Left cardiac atrium (tissue), 4 donors: Measurements from ENCODE around the gene CDK6. TPM values are rescaled to one million over a fixed set of nuclear protein-coding genes. Genes with fewer than 3 reads are reported as not detected.
"Not testable (repeated sequence)": the region's sequence is repeated elsewhere in the genome, so short reads cannot be mapped to it uniquely, and the experiment has no call there.

Source experiments
- ATAC-seq, 2 donors: fragments of 200-7000 bp; cut with Tn5 transposase; one replicate each; pipeline ENCODE4 v1.9.1; 2020; ENCODE audit warnings: mild to moderate bottlenecking in 2 of 2, moderate library complexity in 2 of 2
- DNase-seq: peaks from one replicate; pipeline ENCODE4 v3.0.0-alpha.2; 2020
- intact Hi-C, 2 donors: fragments of 100-400 bp; cut with DNase I; formaldehyde crosslinking; loops; one replicate each; pipeline versions ENCODE4 v1.14.1 to v1.15.1; 2022 to 2023
- total RNA-seq, 2 donors: library from RNA; stranded (reverse); fragmentation: NEBNext Ultra II Directional; extraction: Animal tissue kit (Norgen Biotek cat#: 25700); gene quantifications; one replicate each; pipeline ENCODE4 v1.2.1, GENCODE V29; 2021
- donor health status: DM: no; HTN: yes; CAD: no.
- donor health status: DM: no; HTN: yes; CAD: no; lungs with severe emphysema.
- donor health status: DM: yes; HTN: yes; CAD: no.
- donor health status: Dilated cardiomyopathy.

Gene CDK6
- total RNA-seq, 2 donors from 2014 or later = 12.9 to 13.9 TPM

- no peak for ATAC-seq
- intact Hi-C loops = no loop called here
- DNase-seq = no peak
These were observed 85.4 kb downstream of the CDK6 start for GRCh38 chr7:92750946-92751345.

GRCh38 chr7:92750447-92750839, 85.9 kb downstream of the CDK6 start:
- intact Hi-C loops = no loop called here
- no peak for ATAC-seq
- no peak for DNase-seq

GRCh38 chr7:92749832-92750446, 86.4 kb downstream of the CDK6 start:
- ATAC-seq (no peak), DNase-seq (no peak)
- intact Hi-C loops = no loop called here

- no peak for ATAC-seq
- intact Hi-C loops = no loop called here
- no peak for DNase-seq
These were observed 87.0 kb downstream of the CDK6 start for GRCh38 chr7:92749327-92749755.

GRCh38 chr7:92748495-92748894, 87.9 kb downstream of the CDK6 start:
- DNase-seq (no peak), ATAC-seq (no peak)
- intact Hi-C loops = no loop called here

- ATAC-seq (no peak), DNase-seq (no peak)
- intact Hi-C loops = no loop called here
These were observed 89.1 kb downstream of the CDK6 start for GRCh38 chr7:92747041-92747835.

GRCh38 chr7:92745241-92745640, 91.1 kb downstream of the CDK6 start:
- no peak for ATAC-seq
- intact Hi-C loops = no loop called here
- DNase-seq = no peak

GRCh38 chr7:92744180-92744579, 92.2 kb downstream of the CDK6 start:
- ATAC-seq, intact Hi-C loops, DNase-seq: not testable (repeated sequence)

- intact Hi-C loops = no loop called here
- no peak for ATAC-seq
- DNase-seq = no peak
These were observed 94.2 kb downstream of the CDK6 start for GRCh38 chr7:92742186-92742585.

GRCh38 chr7:92740700-92741126, 95.7 kb downstream of the CDK6 start:
- intact Hi-C loops = no loop called here
- ATAC-seq (peak in 1 of 2 donors; percentile 38), DNase-seq (no peak)

- DNase-seq (no peak), ATAC-seq (no peak)
- intact Hi-C loops = no loop called here
These were observed 96.2 kb downstream of the CDK6 start for GRCh38 chr7:92740134-92740533.

GRCh38 chr7:92739091-92739490, 97.3 kb downstream of the CDK6 start:
- ATAC-seq (no peak), DNase-seq (no peak)
- intact Hi-C loops = no loop called here

GRCh38 chr7:92737706-92738105, 98.7 kb downstream of the CDK6 start:
- intact Hi-C loops = no loop called here
- DNase-seq (no peak), ATAC-seq (no peak)

GRCh38 chr7:92736870-92737269, 99.5 kb downstream of the CDK6 start:
- no peak for DNase-seq
- no peak for ATAC-seq
- intact Hi-C loops = no loop called here

- intact Hi-C loops = no loop called here
- ATAC-seq (no peak), DNase-seq (no peak)
These were observed 100.7 kb downstream of the CDK6 start for GRCh38 chr7:92735707-92736106.

GRCh38 chr7:92732316-92733036, 103.9 kb downstream of the CDK6 start:
- DNase-seq (no peak), ATAC-seq (peak in 1 of 2 donors; percentile 25)
- intact Hi-C loops = no loop called here

- DNase-seq (no peak), ATAC-seq (peak; percentile 30 to 47)
- intact Hi-C loops = no loop called here
These were observed 104.9 kb downstream of the CDK6 start for GRCh38 chr7:92731335-92732063.

- intact Hi-C loops = no loop called here
- DNase-seq = no peak
- ATAC-seq = no peak
These were observed 105.6 kb downstream of the CDK6 start for GRCh38 chr7:92730808-92731207.

- intact Hi-C loops = loop anchor here in 1 of 2 donors (10.0 kb wide), 1 partner anchor 105 kb away; the partner anchor contains the start of gene CDK6
- no peak for DNase-seq
- no peak for ATAC-seq
These were observed 106.6 kb downstream of the CDK6 start for GRCh38 chr7:92729751-92730150.
